ENCODE results near the gene XYLB.

- TF ChIP-seq CTCF (IDR thresholded peaks at IDR 0.05) (no peak), POLR2A (IDR thresholded peaks at IDR 0.05) (no peak)
Observed at GRCh38 chr3:38362825-38363224, 16.2 kb downstream of the XYLB start.
